ENCODE data around the gene OSR1. TPM values are rescaled to one million over a fixed set of nuclear protein-coding genes. Genes with fewer than 3 reads are reported as not detected.
A peak's percentile ranks its signal among the peaks of the same experiment; 100 is the strongest.

Gene OSR1
- total RNA-seq, 1 donor from 2014 or later, result 4.4 TPM

- DNase-seq, result no peak
These were observed 801 bp downstream of the OSR1 start for GRCh38 chr2:19357402-19358241.

GRCh38 chr2:19356545-19357401, 1.6 kb downstream of the OSR1 start:
- DNase-seq, result no peak

- DNase-seq, result no peak
These were observed 2.4 kb downstream of the OSR1 start for GRCh38 chr2:19355931-19356544.

DNA sequence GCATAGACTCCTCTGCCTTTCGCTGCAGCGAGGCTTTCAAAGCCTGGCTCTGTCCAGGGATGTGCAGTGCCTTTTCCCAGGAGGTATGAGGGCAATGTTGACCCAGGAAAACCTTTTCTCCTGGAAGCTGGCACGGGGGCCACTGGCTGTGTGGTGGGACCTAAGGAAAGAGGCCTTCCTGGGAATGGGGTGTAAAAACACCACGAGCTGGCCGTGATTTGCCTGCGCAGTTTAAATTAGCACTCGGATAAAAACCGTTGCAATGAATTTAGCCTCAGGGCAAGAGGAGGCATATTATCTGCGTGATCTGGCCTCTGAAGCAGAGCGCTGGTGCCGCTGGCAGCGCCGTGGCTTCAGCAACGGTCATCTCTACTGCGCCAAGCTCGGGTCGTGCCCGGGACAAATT, 3.0 kb downstream of the OSR1 start:
- no peak for DNase-seq

DNA sequence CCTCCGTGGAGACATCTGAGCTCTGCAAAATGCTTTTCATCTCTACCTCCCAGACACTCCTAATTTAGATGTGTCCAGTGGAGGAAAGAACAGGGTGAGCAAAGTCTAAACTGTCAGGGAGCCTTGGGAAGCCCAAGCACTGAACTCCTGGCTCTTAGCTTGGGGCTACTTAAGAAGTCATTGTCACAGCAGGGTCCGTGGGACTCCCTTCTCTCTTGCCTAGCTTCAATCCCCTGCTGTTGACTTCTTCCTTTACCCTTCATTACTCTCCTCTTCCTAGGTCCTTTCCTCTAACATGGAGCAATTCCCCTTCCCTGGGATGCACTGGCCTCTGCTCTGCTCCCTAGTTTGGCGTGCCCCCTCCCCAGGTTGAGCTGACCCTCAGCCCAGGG, 3.4 kb downstream of the OSR1 start:
- DNase-seq, result no peak

- DNase-seq, result no peak
These were observed 4.7 kb downstream of the OSR1 start for GRCh38 chr2:19353721-19354050.

DNA sequence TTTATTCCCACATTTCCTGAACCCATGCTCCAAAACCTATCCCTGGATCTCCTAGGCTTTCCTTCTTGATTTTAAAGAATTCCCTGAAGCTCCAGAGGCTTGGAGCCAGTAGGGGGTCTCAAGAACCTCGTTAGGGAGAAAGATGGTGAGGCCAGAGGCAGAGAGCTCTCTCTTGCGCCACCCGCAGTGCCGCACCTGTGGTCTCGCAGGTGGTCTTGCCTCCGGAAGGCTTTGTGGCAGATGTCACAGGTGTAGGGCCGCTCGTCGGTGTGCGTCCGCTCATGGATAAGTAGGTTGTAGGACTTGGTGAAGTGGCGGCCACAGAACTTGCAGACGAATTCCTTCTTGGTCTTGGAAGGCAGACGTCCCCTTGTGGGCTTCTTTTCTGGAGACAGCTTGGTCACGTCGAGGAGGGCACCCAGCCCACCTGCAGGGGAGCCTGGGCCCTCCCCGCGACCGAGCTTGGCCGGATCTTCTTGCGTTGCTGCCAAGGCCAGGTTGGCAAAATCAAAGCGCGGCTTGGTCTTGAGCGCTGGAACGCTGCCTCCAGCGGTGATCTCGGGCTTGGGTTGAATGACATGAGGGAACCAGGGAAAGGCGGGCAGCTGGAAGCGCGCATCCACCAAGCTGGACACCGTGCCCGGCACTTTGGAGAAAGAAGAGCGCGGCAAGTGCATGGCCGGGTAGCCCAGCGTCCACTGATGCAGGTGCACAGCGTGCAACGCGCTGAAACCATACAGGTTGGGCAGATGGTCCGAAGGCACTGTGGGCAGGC, 5.3 kb downstream of the OSR1 start:
- no peak for DNase-seq

GRCh38 chr2:19351899-19352697, 6.3 kb downstream of the OSR1 start:
- no peak for DNase-seq

DNA sequence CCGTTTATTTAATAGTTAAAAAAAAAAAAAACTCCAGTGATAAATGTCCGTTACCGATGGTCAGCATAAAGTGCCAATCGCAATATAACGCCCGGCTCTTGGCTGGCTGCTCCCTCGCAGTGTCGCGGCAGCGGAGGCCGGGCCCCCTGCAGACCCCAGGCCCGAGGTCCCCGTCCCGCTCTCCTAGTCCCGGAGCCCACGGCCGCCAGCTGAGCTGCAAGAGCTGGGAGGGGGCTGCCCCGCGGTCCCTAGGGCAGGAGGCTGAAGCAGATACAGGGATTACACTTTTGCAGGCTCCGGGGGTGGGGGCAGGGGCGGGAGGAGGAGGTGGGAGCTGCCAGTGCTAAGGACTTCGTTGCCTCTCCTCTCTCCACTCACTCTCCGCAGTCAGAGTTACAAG, 6.9 kb downstream of the OSR1 start:
- no peak for DNase-seq

GRCh38 chr2:19350678-19351401, 7.6 kb downstream of the OSR1 start:
- no peak for DNase-seq

GRCh38 chr2:19349911-19350677, 8.3 kb downstream of the OSR1 start:
- DNase-seq, result peak; percentile 21

GRCh38 chr2:19348692-19349091, 9.7 kb downstream of the OSR1 start:
- DNase-seq, result no peak

- peak; percentile 91 for DNase-seq
These were observed 10.5 kb downstream of the OSR1 start for GRCh38 chr2:19347619-19348562.

DNA sequence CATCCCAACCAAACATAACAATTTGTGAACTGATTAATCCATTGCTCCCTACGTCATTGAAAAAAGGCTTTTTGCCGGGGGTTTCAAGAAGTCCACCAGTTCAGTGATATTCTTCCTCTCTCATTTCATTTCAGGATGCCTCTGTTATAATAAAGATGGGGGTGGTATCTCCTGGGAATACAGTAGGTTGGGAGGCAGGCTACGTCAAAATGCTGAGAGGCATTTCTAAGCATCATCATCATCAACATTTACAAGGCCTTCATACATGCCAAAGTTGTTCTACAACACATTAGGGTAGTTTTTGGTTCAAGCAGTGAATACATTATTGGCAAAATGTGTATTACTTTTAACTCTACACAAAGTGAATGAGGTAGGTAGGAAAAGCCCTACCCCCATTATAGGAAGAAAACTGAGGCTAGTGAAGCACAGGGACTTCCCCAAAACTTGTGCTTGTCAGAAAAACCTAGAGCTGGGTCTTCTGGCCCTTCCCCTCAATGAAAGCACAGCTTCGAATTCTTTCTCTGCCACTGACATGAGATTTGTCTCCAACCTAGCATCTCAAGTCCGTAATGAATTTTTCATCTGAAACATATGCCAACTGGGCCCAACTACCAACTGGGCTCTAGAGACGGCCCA, 11.3 kb downstream of the OSR1 start:
- DNase-seq, result no peak

- no peak for DNase-seq
These were observed 20.7 kb downstream of the OSR1 start for GRCh38 chr2:19337742-19338141.

DNA sequence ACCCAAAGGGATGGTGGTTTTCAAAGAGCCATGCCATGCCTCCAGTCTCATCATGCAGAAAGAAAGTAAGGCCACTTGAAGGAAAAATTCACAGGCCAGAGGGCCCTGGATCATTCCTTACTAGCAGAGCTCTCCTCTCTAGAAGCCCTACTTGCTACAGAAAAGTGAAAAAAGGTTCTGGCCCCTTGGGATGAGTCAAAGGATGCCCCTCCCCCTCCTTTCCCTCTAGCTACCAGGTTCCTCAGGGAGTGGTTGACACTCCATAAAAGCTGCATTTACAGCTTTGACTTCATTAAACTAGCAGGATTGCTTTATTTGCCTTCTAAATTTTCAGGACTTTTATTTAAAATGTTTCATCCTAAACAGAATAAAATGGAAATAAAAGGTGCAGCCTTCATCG, 21.2 kb downstream of the OSR1 start:
- no peak for DNase-seq

GRCh38 chr2:19336781-19337180, 21.6 kb downstream of the OSR1 start:
- DNase-seq, result no peak

GRCh38 chr2:19332503-19332902, 25.9 kb downstream of the OSR1 start:
- DNase-seq, result no peak
